NT2/D1 (cell line): ENCODE results near the gene PHACTR3.

Source experiments
- DNase-seq: peaks from one replicate; pipeline ENCODE4 v3.0.0-alpha.2; 2011; ENCODE audit warnings: low read depth, low spot score
- H3K27me3 ChIP-seq: 2 replicates; pipeline ENCODE4 v1.6.0; 2011; ENCODE audit warnings: mild to moderate bottlenecking; ENCODE audit not compliant: insufficient read length, insufficient read depth
- H3K36me3 ChIP-seq: 2 replicates; pipeline ENCODE4 v1.6.1; 2011; ENCODE audit warnings: mild to moderate bottlenecking, low read length, mixed read lengths; ENCODE audit not compliant: insufficient read depth, insufficient read length
- H3K4me1 ChIP-seq: 2 replicates; pipeline ENCODE4 v1.5.1; 2011; ENCODE audit not compliant: insufficient read depth, insufficient read length
- H3K4me3 ChIP-seq: 2 replicates; pipeline ENCODE4 v1.5.1; 2011; ENCODE audit warnings: low read depth; ENCODE audit not compliant: insufficient read length
- H3K9ac ChIP-seq: 2 replicates; pipeline ENCODE4 v1.6.0; 2011; ENCODE audit warnings: low read depth; ENCODE audit not compliant: insufficient read length
- H3K9me3 ChIP-seq: 2 replicates; pipeline ENCODE4 v1.5.1; 2011; ENCODE audit warnings: mild to moderate bottlenecking, low read length; ENCODE audit not compliant: insufficient read depth
- SUZ12 ChIP-seq: IDR thresholded peaks from 2 replicates; pipeline ENCODE4 v1.6.1; 2011; ENCODE audit not compliant: insufficient read length, insufficient read depth; ENCODE audit errors: extremely low read depth
- YY1 ChIP-seq: IDR thresholded peaks from 2 replicates; pipeline ENCODE4 v1.6.1; 2011; ENCODE audit not compliant: insufficient read length, insufficient read depth
- ZNF274 ChIP-seq: IDR thresholded peaks from 2 replicates; pipeline ENCODE4 v1.6.1; 2011; ENCODE audit warnings: mild to moderate bottlenecking, low read depth, low read length

Gene PHACTR3

DNA sequence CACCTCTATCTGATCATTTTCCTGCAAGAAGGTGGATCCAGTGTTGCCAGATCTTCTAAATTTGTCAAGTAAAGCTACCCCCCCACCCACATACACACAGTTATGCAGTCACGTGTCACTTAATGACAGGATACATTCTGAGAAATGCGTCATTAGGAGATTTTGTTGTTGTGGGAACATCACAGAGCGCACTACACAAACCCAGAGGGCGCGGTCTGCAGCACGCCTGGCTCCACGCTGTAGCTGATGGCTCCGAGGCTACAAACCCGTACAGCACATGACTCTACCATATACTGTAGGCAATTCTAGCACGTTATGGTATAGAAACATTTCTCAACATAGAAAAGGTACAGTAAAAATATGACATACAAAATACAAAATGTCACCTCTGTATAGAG lies 202.2 kb downstream of the PHACTR3 start:
- H3K9me3 ChIP-seq, result no peaks in the 10 kb centered on the region
- peaks cover 6% of the 10 kb centered on the region for H3K4me1 ChIP-seq
- TF ChIP-seq YY1, result no peak
- no peak for TF ChIP-seq SUZ12
- TF ChIP-seq ZNF274, result no peak
- H3K36me3 ChIP-seq, result no peaks in the 10 kb centered on the region
- H3K9ac ChIP-seq, result no peak overlapping the region
- no peak for DNase-seq
- no peaks in the 10 kb centered on the region for H3K27me3 ChIP-seq
- no peak overlapping the region for H3K4me3 ChIP-seq

DNA sequence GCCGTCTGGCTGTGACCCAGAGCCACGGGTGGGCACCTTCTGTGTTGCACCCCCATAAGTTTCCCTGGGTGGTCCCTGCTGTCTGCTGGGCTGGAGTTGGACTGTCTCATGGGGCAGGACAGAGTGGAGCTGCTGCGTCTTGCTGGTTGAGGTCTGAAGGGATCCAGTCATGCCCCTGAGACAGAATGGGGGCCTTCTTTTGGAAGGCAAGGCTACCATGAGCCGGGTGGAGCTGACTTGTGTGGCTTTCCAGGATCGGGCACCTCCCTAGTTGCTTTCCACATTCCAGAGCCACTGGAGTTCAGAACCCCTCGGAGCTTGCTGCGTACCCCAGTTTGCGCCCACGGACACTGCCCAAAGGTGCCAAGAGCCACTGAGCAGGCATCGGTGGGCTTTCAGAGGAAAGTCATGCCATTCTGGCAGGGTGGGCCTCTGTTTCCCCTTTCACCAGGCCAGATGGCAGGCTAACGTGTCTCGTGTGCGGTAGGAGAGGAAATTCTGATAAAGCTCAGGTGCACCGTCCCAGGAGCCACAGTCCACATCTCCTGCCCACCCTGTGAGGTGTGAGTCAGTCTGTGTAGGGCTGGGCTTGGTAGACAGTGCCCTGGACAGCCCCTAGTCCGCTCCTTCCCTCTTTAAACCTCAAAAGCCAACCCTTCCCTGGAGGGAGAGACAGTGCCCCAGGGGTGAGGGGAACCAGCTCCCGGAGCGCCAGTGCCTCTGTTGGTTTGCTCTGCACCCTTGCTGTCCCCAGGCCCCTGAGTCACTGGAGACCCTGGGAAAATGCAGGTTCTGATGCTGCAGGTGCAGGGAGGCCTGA lies 203.8 kb downstream of the PHACTR3 start:
- Histone ChIP-seq H3K36me3 (no peaks in the 10 kb centered on the region), H3K4me1 (peaks cover 12% of the 10 kb centered on the region), H3K27me3 (no peaks in the 10 kb centered on the region), H3K9me3 (no peaks in the 10 kb centered on the region), H3K9ac (no peak overlapping the region), H3K4me3 (no peak overlapping the region)
- no peak for DNase-seq
- TF ChIP-seq YY1 (no peak), ZNF274 (no peak), SUZ12 (no peak)

DNA sequence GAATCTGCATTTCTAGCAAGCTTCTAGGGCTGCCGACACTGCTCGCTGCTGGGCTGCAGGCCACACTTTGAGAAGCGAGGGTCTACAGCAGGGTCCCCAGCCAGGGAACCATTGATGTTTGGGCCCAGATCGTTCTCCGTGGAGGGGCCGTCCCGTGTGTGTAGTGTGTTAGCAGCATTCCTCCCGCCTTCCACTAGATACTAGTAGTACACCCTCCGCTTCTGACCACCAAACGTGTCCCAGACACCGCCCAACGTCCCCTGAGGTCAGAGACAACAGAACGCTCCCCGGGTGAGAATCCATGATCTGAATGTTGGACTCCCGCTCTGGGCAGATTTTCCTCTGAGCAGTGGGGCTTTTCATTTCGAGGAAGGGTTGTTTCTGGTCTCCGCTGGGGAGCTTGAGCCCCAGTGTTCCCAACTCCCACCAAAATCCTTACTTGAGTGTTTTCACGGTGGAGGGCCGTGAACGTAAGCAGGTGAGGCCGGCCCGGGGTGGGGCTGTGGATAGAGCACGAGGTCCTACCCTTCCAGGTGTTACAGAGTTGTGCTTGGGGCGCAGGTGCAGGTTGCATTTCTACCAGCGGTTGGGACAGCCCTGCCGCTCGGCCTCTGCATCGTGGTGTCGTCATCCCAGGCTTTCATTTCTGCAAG lies 204.5 kb downstream of the PHACTR3 start:
- Histone ChIP-seq H3K4me3 (no peak overlapping the region), H3K27me3 (peaks cover 3% of the 10 kb centered on the region), H3K4me1 (peaks cover 12% of the 10 kb centered on the region), H3K9ac (no peak overlapping the region), H3K36me3 (no peaks in the 10 kb centered on the region), H3K9me3 (no peaks in the 10 kb centered on the region)
- no peak for DNase-seq
- TF ChIP-seq SUZ12 (no peak), ZNF274 (no peak), YY1 (no peak)

DNA sequence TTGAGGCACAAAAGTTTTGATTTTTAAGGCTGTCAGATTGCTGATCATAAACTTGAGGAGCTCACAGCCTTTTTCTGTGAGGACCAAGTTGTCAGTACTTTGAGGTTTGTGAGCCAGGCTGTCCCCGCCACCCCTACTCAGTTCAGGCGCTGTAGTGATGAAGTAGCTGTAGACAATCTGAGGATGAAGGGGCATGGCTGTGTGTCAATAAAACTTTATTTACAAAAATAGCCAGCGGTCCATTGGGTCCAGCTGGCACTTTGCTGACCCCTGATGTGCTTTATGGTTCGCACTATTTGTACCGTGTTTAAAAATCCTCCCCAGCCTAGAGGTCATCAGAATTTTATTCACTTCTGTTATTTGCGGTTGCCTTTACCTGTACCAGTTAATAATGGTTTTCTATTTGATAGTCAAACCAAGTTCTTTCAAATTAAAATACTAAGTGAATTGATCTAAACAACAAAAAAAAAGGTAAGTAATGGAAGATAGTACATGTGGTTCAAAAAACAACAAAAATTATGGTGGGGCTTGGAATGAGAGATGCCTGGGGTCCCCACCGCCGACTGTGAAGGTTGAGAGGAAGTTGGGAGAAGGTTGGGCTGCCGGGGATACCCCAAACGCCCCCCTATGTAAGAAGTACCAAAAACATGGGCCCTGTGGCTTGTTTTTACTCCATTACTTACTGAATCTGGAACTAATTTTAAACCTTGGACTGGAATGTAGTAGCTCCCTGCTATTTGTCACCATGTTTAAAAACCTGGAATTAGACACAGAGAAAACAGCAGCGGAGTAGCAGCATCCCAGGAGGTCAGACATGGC lies 205.5 kb downstream of the PHACTR3 start:
- DNase-seq, result no peak
- peak; percentile 22 for TF ChIP-seq YY1
- no peak for TF ChIP-seq SUZ12
- TF ChIP-seq ZNF274, result no peak
- Histone ChIP-seq H3K4me1 (peaks cover 12% of the 10 kb centered on the region), H3K27me3 (peaks cover 3% of the 10 kb centered on the region), H3K36me3 (no peaks in the 10 kb centered on the region), H3K9me3 (no peaks in the 10 kb centered on the region), H3K9ac (no peak overlapping the region), H3K4me3 (no peak overlapping the region)

DNA sequence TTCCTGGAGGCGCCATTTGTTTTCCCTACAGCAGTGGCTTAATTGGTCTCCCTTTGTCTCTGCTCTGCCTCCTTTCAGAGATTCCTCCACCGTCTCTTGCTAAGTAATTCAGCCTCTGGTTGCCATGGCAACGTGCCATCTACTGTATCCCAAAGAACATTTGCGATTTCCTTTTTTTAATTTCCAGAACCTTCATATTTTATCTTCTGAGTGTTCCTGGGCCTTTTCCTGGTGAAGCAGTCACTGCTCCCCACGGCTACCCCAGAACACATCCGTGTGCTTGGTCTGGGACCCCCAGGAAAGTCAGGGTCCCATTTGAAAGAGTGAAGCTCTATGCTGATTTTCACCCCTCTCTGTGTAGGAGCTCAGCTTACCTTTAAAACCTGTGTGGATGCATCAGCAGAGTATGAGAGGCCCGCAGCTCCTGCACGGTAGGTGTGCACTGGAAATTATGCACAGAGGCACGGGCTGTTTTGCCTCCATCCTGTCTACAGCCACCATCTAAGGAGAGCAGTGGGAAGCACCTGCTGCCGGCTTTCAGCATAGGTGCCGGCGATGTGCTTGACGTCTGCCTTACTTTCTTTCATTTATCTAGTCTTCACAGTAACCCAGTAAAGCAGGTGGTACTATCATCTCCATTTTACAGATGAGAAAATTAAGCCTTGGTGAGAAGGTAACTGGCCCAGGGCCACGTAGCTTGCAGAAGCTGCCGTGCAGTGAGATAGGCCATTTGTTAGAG lies 206.3 kb downstream of the PHACTR3 start:
- peaks cover 3% of the 10 kb centered on the region for H3K27me3 ChIP-seq
- TF ChIP-seq ZNF274 (no peak), SUZ12 (no peak), YY1 (no peak)
- peak; percentile 68 for DNase-seq
- H3K4me1 ChIP-seq, result peaks cover 12% of the 10 kb centered on the region
- no peaks in the 10 kb centered on the region for H3K36me3 ChIP-seq
- no peak overlapping the region for H3K9ac ChIP-seq
- H3K4me3 ChIP-seq, result no peak overlapping the region
- no peaks in the 10 kb centered on the region for H3K9me3 ChIP-seq

GRCh38 chr20:59811681-59812171 lies 207.4 kb downstream of the PHACTR3 start:
- TF ChIP-seq ZNF274 (no peak), SUZ12 (no peak), YY1 (no peak)
- H3K4me3 ChIP-seq, result no peak overlapping the region
- no peak for DNase-seq
- H3K36me3 ChIP-seq, result no peaks in the 10 kb centered on the region
- no peaks in the 10 kb centered on the region for H3K9me3 ChIP-seq
- peaks cover 12% of the 10 kb centered on the region for H3K4me1 ChIP-seq
- peaks cover 3% of the 10 kb centered on the region for H3K27me3 ChIP-seq
- no peak overlapping the region for H3K9ac ChIP-seq
